ENCODE results near the gene HBQ1.

The HBQ1 gene

DNA sequence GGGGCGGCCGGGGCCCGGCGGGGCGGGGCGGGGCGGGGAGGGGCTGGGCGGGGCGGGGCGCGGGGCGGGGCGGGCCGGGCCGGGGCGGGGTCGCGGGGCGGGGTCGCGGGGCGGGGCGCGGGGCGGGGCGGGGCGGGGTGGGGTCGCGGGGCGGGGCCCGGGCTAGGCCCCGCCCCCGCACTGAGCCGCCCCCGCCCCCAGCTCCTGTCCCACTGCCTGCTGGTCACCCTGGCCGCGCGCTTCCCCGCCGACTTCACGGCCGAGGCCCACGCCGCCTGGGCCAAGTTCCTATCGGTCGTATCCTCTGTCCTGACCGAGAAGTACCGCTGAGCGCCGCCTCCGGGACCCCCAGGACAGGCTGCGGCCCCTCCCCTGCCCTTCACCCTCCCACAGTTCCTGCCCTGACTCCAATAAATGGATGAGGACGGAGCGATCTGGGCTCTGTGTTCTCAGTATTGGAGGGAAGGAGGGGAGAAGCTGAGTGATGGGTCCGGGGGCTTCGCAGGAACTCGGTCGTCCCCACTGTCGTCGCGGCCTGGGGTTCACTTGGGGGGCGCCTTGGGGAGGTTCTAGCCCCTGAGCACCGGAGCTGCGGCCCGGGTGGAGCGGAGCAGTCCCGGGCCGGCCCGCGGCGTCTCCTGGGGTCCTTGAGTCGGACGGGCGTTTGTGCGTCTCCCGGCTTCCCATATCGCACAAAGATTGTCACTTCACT lies 15.3 kb upstream of the HBQ1 start:
- Histone ChIP-seq H2BK120ac (ENCODE audit: insufficient read depth, low read length, poor library complexity) (no peak overlapping the region), H4K12ac (ENCODE audit: low read depth, low read length) (no peak overlapping the region), H3K9me3 (ENCODE audit: insufficient read depth, low read depth, low read length) (peaks cover 8% of the 10 kb centered on the region), H2AK5ac (ENCODE audit: low read length) (no peak overlapping the region), H3K4me1 (ENCODE audit: control insufficient read depth in 1 of 2, insufficient read depth in 2 of 2, low read length in 2 of 2) (no peaks in the 10 kb centered on the region), H2BK12ac (ENCODE audit: low read length) (no peak overlapping the region), H2AFZ (ENCODE audit: insufficient read depth, low read length, poor library complexity) (no peak overlapping the region), H3K79me1 (ENCODE audit: low read length) (no peaks in the 10 kb centered on the region), H3K18ac (ENCODE audit: low read length) (no peak overlapping the region), H3K14ac (ENCODE audit: low read length) (no peak overlapping the region), H3K79me2 (ENCODE audit: control insufficient read depth, insufficient read depth, low read length, poor library complexity) (no peaks in the 10 kb centered on the region), H3K36me3 (ENCODE audit: control insufficient read depth in 1 of 2, insufficient read depth in 2 of 2, low read length in 2 of 2) (no peaks in the 10 kb centered on the region), H4K91ac (ENCODE audit: low read depth, low read length) (no peak overlapping the region), H3K23ac (ENCODE audit: low read length) (no peak overlapping the region), H3K9ac (ENCODE audit: low read length) (no peak overlapping the region), H2BK5ac (ENCODE audit: low read depth, low read length, poor library complexity) (no peak overlapping the region), H3K4me3 (ENCODE audit: low read depth, low read length) (no peak overlapping the region), H3K27ac (ENCODE audit: low read depth, low read length) (no peak overlapping the region), H4K8ac (ENCODE audit: low read depth, low read length) (no peak overlapping the region), H3K4me2 (ENCODE audit: low read length) (no peak overlapping the region), H3K4ac (ENCODE audit: low read depth, low read length) (no peak overlapping the region), H3K27me3 (ENCODE audit: insufficient read depth, low read length) (peaks cover 48% of the 10 kb centered on the region)
- no peak for DNase-seq
- no CpG with 5 or more reads among the region's 77 CpGs for whole genome bisulfite sequencing (ENCODE audit: extremely low coverage, insufficient coverage, insufficient read length)

DNA sequence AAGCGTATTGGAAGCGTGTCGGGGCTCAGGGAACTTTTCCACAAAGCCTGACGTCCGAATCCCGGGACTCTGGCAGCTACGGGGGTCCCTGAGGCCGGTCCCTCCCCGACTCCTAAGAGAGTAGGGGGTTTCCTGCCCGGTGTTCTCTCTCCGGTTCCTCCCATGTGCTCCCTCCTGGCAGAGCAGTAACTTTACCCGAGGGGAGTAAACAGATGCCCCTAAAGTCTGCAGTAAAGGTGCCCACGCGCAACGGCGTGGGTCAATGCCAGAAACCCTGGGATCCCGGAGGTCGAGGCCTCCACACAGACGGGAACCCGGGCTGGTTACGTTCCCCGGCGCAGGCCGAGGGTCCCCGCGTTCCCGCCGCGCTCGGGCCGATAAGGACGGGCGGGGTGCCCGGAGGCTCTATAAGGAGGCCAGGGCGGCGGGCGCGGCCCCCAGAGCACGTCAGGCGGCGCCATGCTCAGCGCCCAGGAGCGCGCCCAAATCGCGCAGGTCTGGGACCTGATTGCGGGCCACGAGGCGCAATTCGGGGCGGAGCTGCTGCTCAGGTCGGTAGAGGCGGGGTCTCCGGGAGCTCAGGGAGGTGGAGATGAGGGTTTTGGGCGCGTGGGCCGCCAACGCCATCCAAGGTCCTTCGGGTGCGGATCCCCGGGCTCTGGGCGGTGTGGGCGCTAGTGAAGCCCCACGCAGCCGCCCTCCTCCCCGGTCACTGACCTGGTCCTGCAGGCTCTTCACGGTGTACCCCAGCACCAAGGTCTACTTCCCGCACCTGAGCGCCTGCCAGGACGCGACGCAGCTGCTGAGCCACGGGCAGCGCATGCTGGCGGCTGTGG lies 14.5 kb upstream of the HBQ1 start, which contains the start of gene HBM:
Gene HBM (plus strand): TSS at position 440 of the 836 bp plus-strand sequence. CDS start 20 bp downstream, at position 460.
- H3K9me3 ChIP-seq (ENCODE audit: insufficient read depth, low read depth, low read length) = peaks cover 8% of the 10 kb centered on the region
- no peak within 1 kb of the TSS for H3K9ac ChIP-seq (ENCODE audit: low read length)
- no peak within 1 kb of the TSS for H2AFZ ChIP-seq (ENCODE audit: insufficient read depth, low read length, poor library complexity)
- H2BK120ac ChIP-seq (ENCODE audit: insufficient read depth, low read length, poor library complexity) = no peak within 1 kb of the TSS
- no peak within 1 kb of the TSS for H2BK5ac ChIP-seq (ENCODE audit: low read depth, low read length, poor library complexity)
- H3K14ac ChIP-seq (ENCODE audit: low read length) = no peak within 1 kb of the TSS
- no peaks in the 10 kb centered on the region for H3K79me2 ChIP-seq (ENCODE audit: control insufficient read depth, insufficient read depth, low read length, poor library complexity)
- no peak within 1 kb of the TSS for H3K23ac ChIP-seq (ENCODE audit: low read length)
- no peak within 1 kb of the TSS for H2AK5ac ChIP-seq (ENCODE audit: low read length)
- no peak within 1 kb of the TSS for H3K4me2 ChIP-seq (ENCODE audit: low read length)
- H2BK12ac ChIP-seq (ENCODE audit: low read length) = no peak within 1 kb of the TSS
- H3K79me1 ChIP-seq (ENCODE audit: low read length) = no peaks in the 10 kb centered on the region
- H3K27ac ChIP-seq (ENCODE audit: low read depth, low read length) = no peak within 1 kb of the TSS
- H3K27me3 ChIP-seq (ENCODE audit: insufficient read depth, low read length) = peaks cover 48% of the 10 kb centered on the region
- H4K12ac ChIP-seq (ENCODE audit: low read depth, low read length) = no peak within 1 kb of the TSS
- no peak within 1 kb of the TSS for H3K4ac ChIP-seq (ENCODE audit: low read depth, low read length)
- no peaks in the 10 kb centered on the region for H3K4me1 ChIP-seq (ENCODE audit: control insufficient read depth in 1 of 2, insufficient read depth in 2 of 2, low read length in 2 of 2)
- H4K8ac ChIP-seq (ENCODE audit: low read depth, low read length) = no peak within 1 kb of the TSS
- DNase-seq = no peak
- H3K18ac ChIP-seq (ENCODE audit: low read length) = no peak within 1 kb of the TSS
- H4K91ac ChIP-seq (ENCODE audit: low read depth, low read length) = no peak within 1 kb of the TSS
- H3K4me3 ChIP-seq (ENCODE audit: low read depth, low read length) = peak within 1 kb of the TSS; percentile 13
- H3K36me3 ChIP-seq (ENCODE audit: control insufficient read depth in 1 of 2, insufficient read depth in 2 of 2, low read length in 2 of 2) = no peaks in the 10 kb centered on the region
- no CpG with 5 or more reads among the region's 75 CpGs for whole genome bisulfite sequencing (ENCODE audit: extremely low coverage, insufficient coverage, insufficient read length)

- Histone ChIP-seq H2BK120ac (ENCODE audit: insufficient read depth, low read length, poor library complexity) (no peak overlapping the region), H3K9me3 (ENCODE audit: insufficient read depth, low read depth, low read length) (peaks cover 8% of the 10 kb centered on the region), H4K91ac (ENCODE audit: low read depth, low read length) (no peak overlapping the region), H3K9ac (ENCODE audit: low read length) (no peak overlapping the region), H4K12ac (ENCODE audit: low read depth, low read length) (no peak overlapping the region), H3K79me2 (ENCODE audit: control insufficient read depth, insufficient read depth, low read length, poor library complexity) (no peaks in the 10 kb centered on the region), H2BK5ac (ENCODE audit: low read depth, low read length, poor library complexity) (no peak overlapping the region), H3K27ac (ENCODE audit: low read depth, low read length) (no peak overlapping the region), H3K36me3 (ENCODE audit: control insufficient read depth in 1 of 2, insufficient read depth in 2 of 2, low read length in 2 of 2) (no peaks in the 10 kb centered on the region), H2BK12ac (ENCODE audit: low read length) (no peak overlapping the region), H3K23ac (ENCODE audit: low read length) (no peak overlapping the region), H4K8ac (ENCODE audit: low read depth, low read length) (no peak overlapping the region), H3K27me3 (ENCODE audit: insufficient read depth, low read length) (peaks cover 50% of the 10 kb centered on the region), H3K4me2 (ENCODE audit: low read length) (no peak overlapping the region), H3K79me1 (ENCODE audit: low read length) (no peaks in the 10 kb centered on the region), H3K4me3 (ENCODE audit: low read depth, low read length) (peak overlapping the region; percentile 13), H3K18ac (ENCODE audit: low read length) (no peak overlapping the region), H2AK5ac (ENCODE audit: low read length) (no peak overlapping the region), H3K14ac (ENCODE audit: low read length) (no peak overlapping the region), H3K4me1 (ENCODE audit: control insufficient read depth in 1 of 2, insufficient read depth in 2 of 2, low read length in 2 of 2) (no peaks in the 10 kb centered on the region), H2AFZ (ENCODE audit: insufficient read depth, low read length, poor library complexity) (no peak overlapping the region), H3K4ac (ENCODE audit: low read depth, low read length) (no peak overlapping the region)
- DNase-seq = no peak
- WGBS (ENCODE audit: extremely low coverage, insufficient coverage, insufficient read length) = no CpG with 5 or more reads among the region's 45 CpGs
These were observed 13.7 kb upstream of the HBQ1 start for GRCh38 chr16:166375-167121.

- Histone ChIP-seq H3K36me3 (ENCODE audit: control insufficient read depth in 1 of 2, insufficient read depth in 2 of 2, low read length in 2 of 2) (no peaks in the 10 kb centered on the region), H2BK12ac (ENCODE audit: low read length) (no peak overlapping the region), H2AFZ (ENCODE audit: insufficient read depth, low read length, poor library complexity) (no peak overlapping the region), H3K27me3 (ENCODE audit: insufficient read depth, low read length) (peaks cover 52% of the 10 kb centered on the region), H3K18ac (ENCODE audit: low read length) (no peak overlapping the region), H3K27ac (ENCODE audit: low read depth, low read length) (no peak overlapping the region), H4K8ac (ENCODE audit: low read depth, low read length) (no peak overlapping the region), H2AK5ac (ENCODE audit: low read length) (no peak overlapping the region), H3K79me2 (ENCODE audit: control insufficient read depth, insufficient read depth, low read length, poor library complexity) (no peaks in the 10 kb centered on the region), H3K4ac (ENCODE audit: low read depth, low read length) (no peak overlapping the region), H3K9me3 (ENCODE audit: insufficient read depth, low read depth, low read length) (peaks cover 8% of the 10 kb centered on the region), H4K91ac (ENCODE audit: low read depth, low read length) (no peak overlapping the region), H3K9ac (ENCODE audit: low read length) (no peak overlapping the region), H2BK120ac (ENCODE audit: insufficient read depth, low read length, poor library complexity) (no peak overlapping the region), H3K23ac (ENCODE audit: low read length) (no peak overlapping the region), H3K4me2 (ENCODE audit: low read length) (no peak overlapping the region), H3K79me1 (ENCODE audit: low read length) (no peaks in the 10 kb centered on the region), H3K14ac (ENCODE audit: low read length) (no peak overlapping the region), H2BK5ac (ENCODE audit: low read depth, low read length, poor library complexity) (no peak overlapping the region), H3K4me1 (ENCODE audit: control insufficient read depth in 1 of 2, insufficient read depth in 2 of 2, low read length in 2 of 2) (no peaks in the 10 kb centered on the region), H3K4me3 (ENCODE audit: low read depth, low read length) (no peak overlapping the region), H4K12ac (ENCODE audit: low read depth, low read length) (no peak overlapping the region)
- no CpG with 5 or more reads among the region's 11 CpGs for WGBS (ENCODE audit: extremely low coverage, insufficient coverage, insufficient read length)
- no peak for DNase-seq
These were observed 13.1 kb upstream of the HBQ1 start for GRCh38 chr16:167122-167690.
